HepG2 (cell line): ENCODE data around the gene CAPN11. TPM values are rescaled to one million over a fixed set of nuclear protein-coding genes. Genes with fewer than 3 reads are reported as not detected.

ENCODE experiments used
- CEBPG ChIP-seq: IDR thresholded peaks from 2 replicates; pipeline ENCODE4 v1.6.1; 2016
- CREB1 ChIP-seq, 2 experiments: fragments of 450-650 bp in 1 of 2; IDR thresholded peaks; 2 replicates each; pipeline ENCODE4 v1.6.1; 2016 to 2017; ENCODE audit warnings: control low read depth in 1 of 2, mild to moderate bottlenecking in 1 of 2, missing compliant biosample characterization in 1 of 2, missing genetic modification characterization in 1 of 2
- ETV6 ChIP-seq: sonication (generic); formaldehyde crosslinking; conservative IDR thresholded peaks from 2 replicates; pipeline ENCODE4 v1.4.0; 2020; ENCODE audit warnings: missing genetic modification reagents
- FOXK2 ChIP-seq: fragments of 450-650 bp; IDR thresholded peaks from 2 replicates; pipeline ENCODE4 v1.6.1; 2016
- FOXP1 ChIP-seq, 2 experiments: fragments of 450-650 bp in 1 of 2; IDR thresholded peaks; 2 replicates each; pipeline ENCODE4 v1.6.1; 2017 to 2018; ENCODE audit warnings: antibody characterized with exemption in 1 of 2
- KMT2B ChIP-seq: IDR thresholded peaks from 2 replicates; pipeline ENCODE4 v1.6.1; 2016; ENCODE audit warnings: missing genetic modification reagents, missing compliant biosample characterization
- MAZ ChIP-seq, 2 experiments: sonication (generic) in 1 of 2; formaldehyde crosslinking in 1 of 2; IDR thresholded peaks; 2 replicates each; pipeline versions ENCODE4 v1.5.0 to v1.6.1; 2012 to 2020; ENCODE audit warnings: low read depth in 2 of 2, mild to moderate bottlenecking in 2 of 2, borderline replicate concordance in 1 of 2, improper control_type of control experiment in 1 of 2, low read length in 1 of 2, missing genetic modification reagents in 1 of 2, moderate library complexity in 1 of 2
- NFKB2 ChIP-seq: sonication (generic); formaldehyde crosslinking; IDR thresholded peaks from 2 replicates; pipeline ENCODE4 v1.4.0; 2020; ENCODE audit warnings: missing genetic modification reagents, borderline replicate concordance
- RARA ChIP-seq: IDR thresholded peaks from 2 replicates; pipeline ENCODE4 v1.6.1; 2016; ENCODE audit warnings: missing genetic modification reagents, missing compliant biosample characterization
- RORA ChIP-seq: sonication (generic); formaldehyde crosslinking; IDR thresholded peaks from 2 replicates; pipeline ENCODE4 v1.5.0; 2020; ENCODE audit warnings: mild to moderate bottlenecking, missing genetic modification reagents, moderate library complexity
- SMAD1 ChIP-seq: sonication (generic); formaldehyde crosslinking; IDR thresholded peaks from 2 replicates; pipeline ENCODE4 v1.4.0; 2020; ENCODE audit warnings: missing genetic modification reagents, low read depth, mild to moderate bottlenecking, borderline replicate concordance
- SOX6 ChIP-seq, 2 experiments: fragments of 450-650 bp in 1 of 2; sonication (generic) in 1 of 2; formaldehyde crosslinking in 1 of 2; IDR thresholded peaks; 2 replicates each; pipeline versions ENCODE4 v1.4.0 to v1.6.1; 2017 to 2020; ENCODE audit warnings: antibody characterized with exemption in 1 of 2, mild to moderate bottlenecking in 1 of 2, missing genetic modification reagents in 1 of 2
- SP5 ChIP-seq: IDR thresholded peaks from 2 replicates; pipeline ENCODE4 v1.6.1; 2016; ENCODE audit warnings: low read depth, borderline replicate concordance
- TARDBP ChIP-seq: sonication (generic); formaldehyde crosslinking; IDR thresholded peaks from 2 replicates; pipeline ENCODE4 v1.8.0; 2022; ENCODE audit warnings: mild to moderate bottlenecking, missing genetic modification reagents
- ZBTB7B ChIP-seq: sonication (generic); formaldehyde crosslinking; IDR thresholded peaks from 2 replicates; pipeline ENCODE4 v1.4.0; 2020; ENCODE audit warnings: missing genetic modification reagents
- ZFP37 ChIP-seq: sonication (generic); formaldehyde crosslinking; IDR thresholded peaks from 2 replicates; pipeline ENCODE4 v1.4.0; 2020; ENCODE audit warnings: missing genetic modification reagents, borderline replicate concordance
- ZKSCAN8 ChIP-seq: IDR thresholded peaks from 2 replicates; pipeline ENCODE4 v1.6.1; 2016; ENCODE audit warnings: borderline replicate concordance, missing genetic modification reagents, missing compliant biosample characterization
- ZNF619 ChIP-seq: sonication (generic); formaldehyde crosslinking; IDR thresholded peaks from 2 replicates; pipeline ENCODE4 v1.4.0; 2020; ENCODE audit warnings: mild to moderate bottlenecking, missing genetic modification reagents
- ZNF75D ChIP-seq: sonication (generic); formaldehyde crosslinking; IDR thresholded peaks from 2 replicates; pipeline ENCODE4 v1.8.1; 2023; ENCODE audit warnings: missing genetic modification reagents, mild to moderate bottlenecking, borderline replicate concordance
- ZNF792 ChIP-seq: IDR thresholded peaks from 2 replicates; pipeline ENCODE4 v1.6.1; 2016
- polyA plus RNA-seq, 8 experiments: library from polyadenylated mRNA; depleted of rRNA in 3 of 8; stranded (reverse) in 7 of 8; unstranded in 1 of 8; fragments of >200 nt; fragmentation: Illumina TruSeq in 4 of 8; extraction: Trizol in 4 of 8; gene quantifications; 2 replicates each; pipeline versions ENCODE4 v1.2.1 to v1.2.3, GENCODE V29; 2011 to 2016; ENCODE audit warnings: low read depth in 4 of 8, missing spikeins in 1 of 8, mixed read lengths in 1 of 8; ENCODE audit not compliant: insufficient read depth in 1 of 8
- total RNA-seq, 5 experiments: library from RNA; depleted of rRNA; stranded (reverse); fragments of >200 nt; fragmentation: Illumina TruSeq; extraction: Trizol; gene quantifications; 2 replicates each; pipeline ENCODE4 v1.2.3, GENCODE V29; 2016; ENCODE audit warnings: low read depth in 1 of 5
- TF ChIP-seq, protein P1 (sequence below): sonication (generic); formaldehyde crosslinking; IDR thresholded peaks from 2 replicates; pipeline ENCODE4 v1.8.1; 2023; ENCODE audit warnings: mild to moderate bottlenecking, missing genetic modification reagents
- TF ChIP-seq, protein P2 (sequence below): sonication (generic); formaldehyde crosslinking; IDR thresholded peaks from 2 replicates; pipeline ENCODE4 v1.4.0; 2020; ENCODE audit warnings: low read depth, mild to moderate bottlenecking, missing genetic modification reagents
- TF ChIP-seq, protein P3 (sequence below): sonication (generic); formaldehyde crosslinking; conservative IDR thresholded peaks from 2 replicates; pipeline ENCODE4 v1.8.0; 2022; ENCODE audit warnings: mild to moderate bottlenecking, moderate library complexity, missing genetic modification reagents
- TF ChIP-seq, protein P4 (sequence below): sonication (generic); formaldehyde crosslinking; IDR thresholded peaks from 2 replicates; pipeline ENCODE4 v1.5.0; 2020; ENCODE audit warnings: missing genetic modification reagents

CAPN11 gene
- total and polyA plus RNA-seq, 2 of the 13 experiments (the other 11 are each of a cell fraction or from before 2014, with no cell fraction given): 0.07 to 0.11 TPM

DNA sequence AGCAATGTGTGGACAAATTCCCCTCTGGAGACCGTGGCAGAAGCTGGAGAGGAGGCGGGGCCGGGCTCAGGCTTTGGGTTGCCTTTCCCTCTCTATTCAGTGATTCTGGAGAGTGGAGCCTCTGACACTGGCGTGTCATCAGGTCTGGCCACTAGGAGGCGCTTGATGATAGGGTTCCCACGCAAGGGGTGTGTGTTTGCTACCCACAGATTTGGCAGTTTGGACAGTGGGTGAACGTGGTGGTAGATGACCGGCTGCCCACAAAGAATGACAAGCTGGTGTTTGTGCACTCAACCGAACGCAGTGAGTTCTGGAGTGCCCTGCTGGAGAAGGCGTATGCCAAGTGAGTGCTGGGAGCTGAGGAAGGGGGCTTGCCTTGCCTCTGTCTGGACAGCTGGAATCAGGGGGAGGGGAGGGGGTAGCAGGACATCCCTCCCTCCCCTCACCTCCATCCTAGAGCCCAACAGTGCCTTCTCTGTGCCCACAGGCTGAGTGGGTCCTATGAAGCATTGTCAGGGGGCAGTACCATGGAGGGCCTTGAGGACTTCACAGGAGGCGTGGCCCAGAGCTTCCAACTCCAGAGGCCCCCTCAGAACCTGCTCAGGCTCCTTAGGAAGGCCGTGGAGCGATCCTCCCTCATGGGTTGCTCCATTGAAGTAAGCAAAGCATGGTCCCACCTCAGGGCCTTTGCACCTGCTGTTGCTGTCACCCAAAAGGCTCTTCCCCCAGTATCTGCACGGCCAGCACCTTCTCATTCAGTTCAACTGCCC is 14.3 kb downstream of the CAPN11 start (continued):
- TF ChIP-seq CREB1 (IDR thresholded peaks at IDR 0.05) (peak; percentile 36; the same call in 1 of the 2 replicates), CREB1 (CRISPR knock-in tag; IDR thresholded peaks at IDR 0.05) (no peak), ETV6 (0 out of 2 replicates have a peak, but pooled peaks have one; percentile 55), RORA (no peak), ZFP37 (CRISPR knock-in tag) (peak; percentile 75; the same call in 1 of the 2 replicates), FOXP1 (IDR thresholded peaks at IDR 0.05) (no peak), FOXP1 (CRISPR knock-in tag; IDR thresholded peaks at IDR 0.05) (no peak), ZNF75D (no peak), KMT2B (CRISPR knock-in tag) (0 out of 2 replicates have a peak, but pooled peaks have one; percentile 27), TARDBP (CRISPR knock-in tag) (0 out of 2 replicates have a peak, but pooled peaks have one; percentile 40), SMAD1 (CRISPR knock-in tag) (no peak), FOXK2 (no peak), SOX6 (IDR thresholded peaks at IDR 0.05) (no peak), SOX6 (CRISPR knock-in tag; IDR thresholded peaks at IDR 0.05) (peak; percentile 50; the same call in 1 of the 2 replicates), SP5 (CRISPR knock-in tag) (0 out of 2 replicates have a peak, but pooled peaks have one; percentile 12), ZBTB7B (CRISPR knock-in tag) (0 out of 2 replicates have a peak, but pooled peaks have one; percentile 31), NFKB2 (0 out of 2 replicates have a peak, but pooled peaks have one; percentile 54), ZNF792 (CRISPR knock-in tag) (peak; percentile 40; the same call in 1 of the 2 replicates), MAZ (IDR thresholded peaks at IDR 0.05; ENCODE audit: borderline replicate concordance, low read depth, low read length) (peak; percentile 42; the same call in 1 of the 2 replicates), MAZ (CRISPR knock-in tag; IDR thresholded peaks at IDR 0.05; ENCODE audit: low read depth) (no peak), ZNF619 (CRISPR knock-in tag) (0 out of 2 replicates have a peak, but pooled peaks have one; percentile 40), RARA (CRISPR knock-in tag) (0 out of 2 replicates have a peak, but pooled peaks have one; percentile 8), CEBPG (CRISPR knock-in tag) (0 out of 2 replicates have a peak, but pooled peaks have one; percentile 16), ZKSCAN8 (CRISPR knock-in tag) (no peak)
- TF ChIP-seq, protein P1, sequence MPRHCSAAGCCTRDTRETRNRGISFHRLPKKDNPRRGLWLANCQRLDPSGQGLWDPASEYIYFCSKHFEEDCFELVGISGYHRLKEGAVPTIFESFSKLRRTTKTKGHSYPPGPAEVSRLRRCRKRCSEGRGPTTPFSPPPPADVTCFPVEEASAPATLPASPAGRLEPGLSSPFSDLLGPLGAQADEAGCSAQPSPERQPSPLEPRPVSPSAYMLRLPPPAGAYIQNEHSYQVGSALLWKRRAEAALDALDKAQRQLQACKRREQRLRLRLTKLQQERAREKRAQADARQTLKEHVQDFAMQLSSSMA (CRISPR knock-in tag): 0 out of 2 replicates have a peak, but pooled peaks have one; percentile 67
- TF ChIP-seq, protein P2, sequence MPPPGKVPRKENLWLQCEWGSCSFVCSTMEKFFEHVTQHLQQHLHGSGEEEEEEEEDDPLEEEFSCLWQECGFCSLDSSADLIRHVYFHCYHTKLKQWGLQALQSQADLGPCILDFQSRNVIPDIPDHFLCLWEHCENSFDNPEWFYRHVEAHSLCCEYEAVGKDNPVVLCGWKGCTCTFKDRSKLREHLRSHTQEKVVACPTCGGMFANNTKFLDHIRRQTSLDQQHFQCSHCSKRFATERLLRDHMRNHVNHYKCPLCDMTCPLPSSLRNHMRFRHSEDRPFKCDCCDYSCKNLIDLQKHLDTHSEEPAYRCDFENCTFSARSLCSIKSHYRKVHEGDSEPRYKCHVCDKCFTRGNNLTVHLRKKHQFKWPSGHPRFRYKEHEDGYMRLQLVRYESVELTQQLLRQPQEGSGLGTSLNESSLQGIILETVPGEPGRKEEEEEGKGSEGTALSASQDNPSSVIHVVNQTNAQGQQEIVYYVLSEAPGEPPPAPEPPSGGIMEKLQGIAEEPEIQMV (CRISPR knock-in tag): no peak
- TF ChIP-seq, protein P3, sequence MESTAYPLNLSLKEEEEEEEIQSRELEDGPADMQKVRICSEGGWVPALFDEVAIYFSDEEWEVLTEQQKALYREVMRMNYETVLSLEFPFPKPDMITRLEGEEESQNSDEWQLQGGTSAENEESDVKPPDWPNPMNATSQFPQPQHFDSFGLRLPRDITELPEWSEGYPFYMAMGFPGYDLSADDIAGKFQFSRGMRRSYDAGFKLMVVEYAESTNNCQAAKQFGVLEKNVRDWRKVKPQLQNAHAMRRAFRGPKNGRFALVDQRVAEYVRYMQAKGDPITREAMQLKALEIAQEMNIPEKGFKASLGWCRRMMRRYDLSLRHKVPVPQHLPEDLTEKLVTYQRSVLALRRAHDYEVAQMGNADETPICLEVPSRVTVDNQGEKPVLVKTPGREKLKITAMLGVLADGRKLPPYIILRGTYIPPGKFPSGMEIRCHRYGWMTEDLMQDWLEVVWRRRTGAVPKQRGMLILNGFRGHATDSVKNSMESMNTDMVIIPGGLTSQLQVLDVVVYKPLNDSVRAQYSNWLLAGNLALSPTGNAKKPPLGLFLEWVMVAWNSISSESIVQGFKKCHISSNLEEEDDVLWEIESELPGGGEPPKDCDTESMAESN (CRISPR knock-in tag): 0 out of 2 replicates have a peak, but pooled peaks have one; percentile 20
- TF ChIP-seq, protein P4, sequence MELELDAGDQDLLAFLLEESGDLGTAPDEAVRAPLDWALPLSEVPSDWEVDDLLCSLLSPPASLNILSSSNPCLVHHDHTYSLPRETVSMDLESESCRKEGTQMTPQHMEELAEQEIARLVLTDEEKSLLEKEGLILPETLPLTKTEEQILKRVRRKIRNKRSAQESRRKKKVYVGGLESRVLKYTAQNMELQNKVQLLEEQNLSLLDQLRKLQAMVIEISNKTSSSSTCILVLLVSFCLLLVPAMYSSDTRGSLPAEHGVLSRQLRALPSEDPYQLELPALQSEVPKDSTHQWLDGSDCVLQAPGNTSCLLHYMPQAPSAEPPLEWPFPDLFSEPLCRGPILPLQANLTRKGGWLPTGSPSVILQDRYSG (CRISPR knock-in tag): no peak
